Fibroblast of lung (primary cell): Measurements from ENCODE around the gene ERICH6B. TPM values are rescaled to one million over a fixed set of nuclear protein-coding genes. Genes with fewer than 3 reads are reported as not detected.

ENCODE experiments used
- DNase-seq, 2 donors: peaks; one replicate each; pipeline versions ENCODE4 v3.0.0 to v3.0.0-alpha.2; 2010; ENCODE audit warnings: low read depth in 2 of 2
- H2AFZ ChIP-seq: 2 replicates; pipeline ENCODE4 v1.5.1; 2012; ENCODE audit warnings: low read length, control low read depth, inconsistent platforms
- H3K27ac ChIP-seq: 2 replicates; pipeline ENCODE4 v1.5.1; 2011; ENCODE audit warnings: low read length, control low read depth; ENCODE audit not compliant: insufficient read depth
- H3K27me3 ChIP-seq: 2 replicates; pipeline ENCODE4 v1.5.1; 2011; ENCODE audit warnings: mild to moderate bottlenecking, low read length; ENCODE audit not compliant: control insufficient read depth, insufficient read depth
- H3K36me3 ChIP-seq: 2 replicates; pipeline ENCODE4 v1.5.1; 2011; ENCODE audit warnings: low read length; ENCODE audit not compliant: control insufficient read depth, insufficient read depth
- H3K4me1 ChIP-seq: 2 replicates; pipeline ENCODE4 v1.5.1; 2011; ENCODE audit warnings: low read length; ENCODE audit not compliant: control insufficient read depth, insufficient read depth; ENCODE audit errors: extremely low read depth
- H3K4me2 ChIP-seq: 2 replicates; pipeline ENCODE4 v1.5.1; 2011; ENCODE audit warnings: low read length, control low read depth; ENCODE audit not compliant: insufficient read depth; ENCODE audit errors: extremely low read depth
- H3K4me3 ChIP-seq, 4 experiments: fragments of 200-600 bp in 1 of 4; sonication (generic) in 1 of 4; replicated peaks in 1 of 4; 2 replicates each; pipeline ENCODE4 v1.5.1; 2011 to 2016; ENCODE audit warnings: low read length in 4 of 4, low read depth in 3 of 4, mild to moderate bottlenecking in 3 of 4, control low read depth in 2 of 4, inconsistent platforms in 1 of 4, mixed read lengths in 1 of 4; ENCODE audit not compliant: insufficient read depth in 1 of 4; ENCODE audit errors: control extremely low read depth in 1 of 4
- H3K79me2 ChIP-seq: 2 replicates; pipeline ENCODE4 v1.5.1; 2012; ENCODE audit warnings: mild to moderate bottlenecking, low read length, inconsistent platforms; ENCODE audit not compliant: control insufficient read depth, insufficient read depth
- H3K9ac ChIP-seq: 2 replicates; pipeline ENCODE4 v1.5.1; 2011; ENCODE audit warnings: mild to moderate bottlenecking, low read length, control low read depth; ENCODE audit not compliant: insufficient read depth
- H3K9me3 ChIP-seq: 2 replicates; pipeline ENCODE4 v1.5.1; 2012; ENCODE audit warnings: low read depth, low read length; ENCODE audit not compliant: control insufficient read depth, insufficient read depth
- H4K20me1 ChIP-seq: 2 replicates; pipeline ENCODE4 v1.5.1; 2011; ENCODE audit warnings: low read length; ENCODE audit not compliant: control insufficient read depth, insufficient read depth; ENCODE audit errors: extremely low read depth
- EZH2 ChIP-seq: IDR thresholded peaks from 2 replicates; pipeline ENCODE4 v1.5.1; 2012; ENCODE audit warnings: low read length, control low read depth, mild to moderate bottlenecking; ENCODE audit errors: missing control alignments
- polyA plus RNA-seq, 2 donors: library from polyadenylated mRNA; depleted of rRNA in 1 of 2; stranded (reverse) in 1 of 2; unstranded in 1 of 2; fragments of >200 nt; gene quantifications; 2 replicates each; pipeline ENCODE4 v1.2.1, GENCODE V29; 2011 to 2012; ENCODE audit warnings: missing spikeins in 1 of 2
- total RNA-seq: library from RNA; depleted of rRNA; stranded (reverse); fragments of >200 nt; gene quantifications from 2 replicates; pipeline ENCODE4 v1.2.1, GENCODE V29; 2014
- TF ChIP-seq, protein P1 (sequence below), 2 donors: IDR thresholded peaks in 1 of 2; conservative IDR thresholded peaks in 1 of 2; 1 replicate in 1 of 2; 2 replicates in 1 of 2; pipeline ENCODE4 v1.5.1; 2011 to 2012; ENCODE audit warnings: low read length in 2 of 2, control low read depth in 1 of 2, inconsistent platforms in 1 of 2, low read depth in 1 of 2, mild to moderate bottlenecking in 1 of 2

The ERICH6B gene
- total and polyA plus RNA-seq, 2 donors (not counting 1 experiment from before 2014, with no cell fraction given), result not detected

GRCh38 chr13:45594764-45595163, 20.8 kb downstream of the ERICH6B start:
- no peak for DNase-seq
- no peaks in the 10 kb centered on the region for H4K20me1 ChIP-seq
- no peaks in the 10 kb centered on the region for H3K36me3 ChIP-seq
- no peaks in the 10 kb centered on the region for H3K79me2 ChIP-seq
- H3K27me3 ChIP-seq, result no peaks in the 10 kb centered on the region
- no peak overlapping the region for H2AFZ ChIP-seq
- no peaks in the 10 kb centered on the region for H3K9me3 ChIP-seq
- H3K27ac ChIP-seq, result no peak overlapping the region
- TF ChIP-seq EZH2, result no peak
- TF ChIP-seq, protein P1, sequence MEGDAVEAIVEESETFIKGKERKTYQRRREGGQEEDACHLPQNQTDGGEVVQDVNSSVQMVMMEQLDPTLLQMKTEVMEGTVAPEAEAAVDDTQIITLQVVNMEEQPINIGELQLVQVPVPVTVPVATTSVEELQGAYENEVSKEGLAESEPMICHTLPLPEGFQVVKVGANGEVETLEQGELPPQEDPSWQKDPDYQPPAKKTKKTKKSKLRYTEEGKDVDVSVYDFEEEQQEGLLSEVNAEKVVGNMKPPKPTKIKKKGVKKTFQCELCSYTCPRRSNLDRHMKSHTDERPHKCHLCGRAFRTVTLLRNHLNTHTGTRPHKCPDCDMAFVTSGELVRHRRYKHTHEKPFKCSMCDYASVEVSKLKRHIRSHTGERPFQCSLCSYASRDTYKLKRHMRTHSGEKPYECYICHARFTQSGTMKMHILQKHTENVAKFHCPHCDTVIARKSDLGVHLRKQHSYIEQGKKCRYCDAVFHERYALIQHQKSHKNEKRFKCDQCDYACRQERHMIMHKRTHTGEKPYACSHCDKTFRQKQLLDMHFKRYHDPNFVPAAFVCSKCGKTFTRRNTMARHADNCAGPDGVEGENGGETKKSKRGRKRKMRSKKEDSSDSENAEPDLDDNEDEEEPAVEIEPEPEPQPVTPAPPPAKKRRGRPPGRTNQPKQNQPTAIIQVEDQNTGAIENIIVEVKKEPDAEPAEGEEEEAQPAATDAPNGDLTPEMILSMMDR (conservative IDR thresholded peaks at IDR 0.05 in 1 of 2, IDR thresholded peaks at IDR 0.05 in 1 of 2; ENCODE audit: low read depth in 1 of 2, low read length in 2 of 2), result no peak
- no peaks in the 10 kb centered on the region for H3K4me1 ChIP-seq
- no peak overlapping the region for H3K4me2 ChIP-seq
- no peak overlapping the region for H3K4me3 ChIP-seq
- no peak overlapping the region for H3K9ac ChIP-seq

DNA sequence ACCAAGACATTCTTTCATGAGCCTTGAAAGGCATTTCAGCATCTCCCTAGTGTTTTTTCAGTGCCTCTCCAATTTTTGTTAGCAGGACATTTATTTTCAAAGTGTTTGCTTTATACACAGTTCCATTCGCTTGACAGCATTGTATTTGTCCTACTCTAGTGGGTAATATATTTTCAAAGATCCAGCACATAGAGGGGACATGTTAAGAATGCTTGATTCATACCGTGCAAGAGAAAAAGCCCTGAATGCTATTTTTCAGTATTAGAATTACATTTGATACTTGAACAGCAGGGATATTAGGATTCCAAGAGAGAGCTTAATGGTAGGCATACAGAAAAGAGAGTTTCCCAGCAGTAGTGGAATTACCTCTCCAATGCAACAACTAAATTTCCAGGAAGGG, 21.3 kb downstream of the ERICH6B start:
- H4K20me1 ChIP-seq, result no peaks in the 10 kb centered on the region
- TF ChIP-seq, protein P1 (conservative IDR thresholded peaks at IDR 0.05 in 1 of 2, IDR thresholded peaks at IDR 0.05 in 1 of 2; ENCODE audit: low read depth in 1 of 2, low read length in 2 of 2), result no peak
- no peak for TF ChIP-seq EZH2
- H3K4me3 ChIP-seq, result no peak overlapping the region
- H3K27ac ChIP-seq, result no peak overlapping the region
- no peak overlapping the region for H3K4me2 ChIP-seq
- H3K9ac ChIP-seq, result no peak overlapping the region
- no peak for DNase-seq
- H3K79me2 ChIP-seq, result no peaks in the 10 kb centered on the region
- H3K36me3 ChIP-seq, result no peaks in the 10 kb centered on the region
- no peaks in the 10 kb centered on the region for H3K4me1 ChIP-seq
- H3K9me3 ChIP-seq, result no peaks in the 10 kb centered on the region
- no peaks in the 10 kb centered on the region for H3K27me3 ChIP-seq
- H2AFZ ChIP-seq, result no peak overlapping the region

- Histone ChIP-seq H3K79me2 (no peaks in the 10 kb centered on the region), H3K9ac (no peak overlapping the region), H3K9me3 (no peaks in the 10 kb centered on the region), H3K4me3 (no peak overlapping the region), H3K27ac (no peak overlapping the region), H3K27me3 (no peaks in the 10 kb centered on the region), H4K20me1 (no peaks in the 10 kb centered on the region), H2AFZ (no peak overlapping the region), H3K4me1 (no peaks in the 10 kb centered on the region), H3K36me3 (no peaks in the 10 kb centered on the region), H3K4me2 (no peak overlapping the region)
- TF ChIP-seq, protein P1 (conservative IDR thresholded peaks at IDR 0.05 in 1 of 2, IDR thresholded peaks at IDR 0.05 in 1 of 2; ENCODE audit: low read depth in 1 of 2, low read length in 2 of 2), result no peak
- TF ChIP-seq EZH2, result no peak
- no peak for DNase-seq
Observed at GRCh38 chr13:45592758-45593157, 22.8 kb downstream of the ERICH6B start.
